NCI-H187 (cell line): Measurements from ENCODE around the gene SHISA8.

Experiments
- DNase-seq, 2 experiments: peaks; one replicate each; lab custom pipeline; 2025; lab: John Stamatoyannopoulos, UW

SHISA8 gene

DNA sequence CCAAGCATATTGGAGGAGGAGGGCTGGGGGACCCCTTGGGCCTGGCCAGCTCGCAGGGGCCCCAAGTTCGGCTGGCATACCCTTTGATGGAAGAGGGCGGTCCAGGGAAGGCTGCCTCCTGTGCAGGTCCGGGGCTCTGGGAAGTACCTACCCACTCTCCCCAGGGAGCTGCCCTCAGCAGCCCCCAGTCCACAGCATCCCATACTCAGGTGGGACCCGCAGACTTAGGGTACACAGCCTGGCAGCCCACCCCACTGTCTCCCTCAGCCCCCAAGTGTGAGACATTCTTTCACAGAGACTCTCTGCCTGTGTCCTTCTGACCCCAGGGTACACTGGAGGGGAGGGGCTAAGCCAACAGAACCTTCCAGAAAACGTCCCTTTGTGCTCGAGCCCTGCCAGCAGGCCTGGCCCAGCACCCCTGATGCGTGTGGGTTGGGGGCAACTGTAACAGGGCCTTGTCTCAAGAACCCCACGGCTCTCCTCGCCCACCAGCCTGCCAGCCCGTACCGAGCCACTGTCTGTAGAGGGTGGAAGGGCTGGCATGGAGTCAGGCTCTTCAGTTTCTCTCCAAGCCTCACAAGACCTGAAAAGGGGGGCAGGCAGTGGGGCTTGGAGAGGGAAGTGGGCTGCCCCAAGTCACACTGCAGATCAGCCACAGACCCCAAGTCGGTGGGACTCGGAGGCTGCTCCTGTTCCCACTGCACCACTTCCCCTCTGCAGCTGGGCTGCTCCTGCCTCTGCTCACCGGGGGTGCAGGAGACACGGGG lies 18.7 kb upstream of the SHISA8 start:
- no peak for DNase-seq

- DNase-seq = no peak
Observed at GRCh38 chr22:41932353-41932752, 17.5 kb upstream of the SHISA8 start.

- DNase-seq = no peak
Observed at GRCh38 chr22:41931701-41932269, 16.9 kb upstream of the SHISA8 start.

GRCh38 chr22:41929418-41929810 lies 14.5 kb upstream of the SHISA8 start:
- DNase-seq = no peak

GRCh38 chr22:41928593-41929417 lies 13.9 kb upstream of the SHISA8 start:
- DNase-seq = no peak

DNA sequence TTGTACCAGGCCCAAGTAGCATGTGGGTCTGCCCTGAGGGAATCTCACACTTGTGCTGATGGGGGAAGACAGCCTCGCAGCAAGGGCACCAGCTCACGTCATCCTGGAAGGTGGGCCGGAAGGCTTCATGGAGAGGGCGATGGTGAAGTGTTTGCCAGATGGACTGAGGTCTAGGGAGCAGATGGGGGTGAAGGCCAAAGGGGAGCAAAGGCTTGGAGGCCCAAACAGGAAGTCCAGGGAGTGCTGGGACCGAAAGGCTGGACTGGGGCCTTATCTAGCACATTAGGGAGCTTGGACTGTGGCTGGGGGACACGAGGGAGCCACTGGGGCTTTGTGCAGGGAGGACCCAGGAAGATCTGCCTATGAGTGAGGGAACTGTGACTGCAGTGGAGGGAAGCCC lies 12.9 kb upstream of the SHISA8 start:
- DNase-seq = no peak

DNA sequence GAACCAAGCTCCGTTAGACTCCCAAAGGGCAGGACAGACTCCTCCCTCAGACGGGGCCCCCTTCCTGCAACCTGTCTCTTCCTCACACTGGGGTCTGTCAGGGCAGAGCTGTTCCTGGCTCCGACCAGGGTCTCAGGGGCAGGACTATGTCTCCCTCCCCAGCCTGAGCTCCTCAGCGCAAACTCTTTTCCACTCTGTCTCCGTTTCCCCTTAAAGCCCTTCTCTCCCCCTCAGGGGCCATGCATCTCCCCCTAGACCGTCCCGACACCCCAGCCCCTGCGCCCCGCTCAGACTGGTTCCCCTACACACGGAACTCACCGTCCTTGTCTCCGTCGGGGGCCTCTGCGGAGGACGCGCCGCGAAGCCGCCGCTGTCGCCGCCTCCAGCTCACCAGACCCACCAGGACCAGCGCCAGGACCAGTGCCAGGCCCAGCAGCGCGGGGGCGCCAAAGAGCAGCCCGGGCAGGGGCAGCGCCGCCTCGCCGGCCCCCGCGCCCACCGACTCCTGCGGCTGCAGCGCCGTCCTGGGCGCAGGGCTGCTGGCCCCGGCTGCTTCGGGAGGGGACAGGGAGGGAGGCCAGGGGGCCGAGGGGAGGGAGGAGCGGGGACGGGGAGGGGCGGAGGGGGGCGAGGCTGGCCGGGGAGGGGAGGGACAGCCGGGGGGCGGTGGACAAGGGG lies 11.0 kb upstream of the SHISA8 start:
- no peak for DNase-seq

DNA sequence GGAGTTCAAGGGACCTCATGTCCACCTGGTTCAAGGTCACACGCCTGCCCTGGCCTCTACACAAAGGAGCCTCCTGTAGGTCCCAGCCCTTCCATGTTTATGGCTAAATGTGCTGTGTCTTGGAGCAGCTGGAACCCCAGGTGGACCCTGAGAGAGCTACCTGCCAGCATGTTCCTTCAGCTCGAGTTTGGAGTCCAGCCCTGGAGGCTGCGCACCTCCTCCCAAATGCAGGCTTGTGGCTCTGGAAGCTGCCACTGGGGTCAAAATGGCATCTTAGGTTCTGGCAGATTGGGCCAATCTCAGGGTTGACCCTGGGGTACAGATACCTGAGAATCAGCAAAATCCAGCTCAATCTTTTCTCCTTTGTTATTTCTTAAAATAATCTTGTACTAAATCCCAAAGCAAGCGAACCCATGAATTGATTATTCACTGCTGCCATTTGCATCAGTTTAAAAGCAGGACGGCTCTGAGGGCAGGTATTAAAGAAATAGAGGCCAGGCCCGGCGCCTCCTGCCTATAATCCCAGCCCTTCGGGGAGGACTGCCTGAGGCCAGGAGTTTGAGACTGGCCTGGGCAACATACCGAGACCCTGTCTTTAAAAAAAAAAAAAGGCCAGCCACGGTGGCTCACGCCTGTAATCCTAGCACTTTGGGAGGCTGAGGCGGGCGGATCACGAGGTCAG lies 8.9 kb upstream of the SHISA8 start:
- DNase-seq = no peak

DNA sequence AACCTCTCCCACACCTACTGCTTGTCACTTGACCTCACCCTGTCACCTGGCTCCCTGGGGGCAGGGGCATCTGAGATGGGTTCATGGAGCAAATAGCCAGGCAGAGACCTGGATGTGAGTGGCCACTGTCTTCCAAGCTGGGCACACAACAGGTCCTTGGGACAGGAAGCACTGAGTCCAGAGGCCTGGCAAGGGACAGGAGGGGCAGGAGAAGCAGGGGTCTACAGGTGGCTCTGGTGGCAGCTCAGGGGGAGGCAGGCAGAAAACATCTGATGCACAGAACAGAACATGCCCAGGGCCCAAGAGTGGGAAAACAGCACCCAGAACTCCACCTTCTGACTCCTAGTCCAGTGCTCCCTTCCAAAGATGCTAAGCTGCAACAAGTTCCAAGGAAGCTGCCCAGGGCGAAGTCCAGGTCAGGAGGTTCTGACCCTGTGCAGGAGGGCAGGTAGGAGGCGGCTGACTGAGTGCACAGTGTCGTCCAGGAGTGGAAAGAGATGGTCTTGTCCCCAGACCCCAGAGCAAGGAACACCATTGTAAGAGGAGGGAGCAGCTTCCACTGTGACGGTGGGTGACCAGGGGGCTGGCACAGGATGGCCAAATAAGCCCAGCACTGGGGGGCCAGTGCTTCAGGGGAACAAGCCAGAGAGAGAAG lies 8.2 kb upstream of the SHISA8 start:
- no peak for DNase-seq

DNA sequence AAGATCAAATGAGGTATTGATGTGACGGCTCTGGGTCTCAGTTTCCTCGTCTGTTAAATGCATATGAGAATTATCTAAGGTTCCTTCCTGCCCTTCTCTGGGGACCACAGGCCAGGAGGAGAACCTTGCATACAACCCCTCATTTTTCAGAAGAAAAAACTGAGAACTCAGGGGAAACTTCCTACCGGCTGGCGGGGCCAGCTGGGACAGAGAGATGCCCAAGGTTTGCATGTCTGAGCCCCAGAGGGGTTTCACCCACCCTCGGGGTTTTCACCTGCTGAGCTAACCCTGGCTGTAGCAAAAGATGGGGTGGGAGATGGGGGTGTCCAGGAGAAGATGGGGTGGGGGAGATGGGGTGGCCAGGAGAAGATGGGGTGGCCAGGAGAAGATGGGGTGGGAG lies 7.5 kb upstream of the SHISA8 start:
- no peak for DNase-seq

GRCh38 chr22:41920271-41920976 lies 5.5 kb upstream of the SHISA8 start:
- DNase-seq = no peak

DNA sequence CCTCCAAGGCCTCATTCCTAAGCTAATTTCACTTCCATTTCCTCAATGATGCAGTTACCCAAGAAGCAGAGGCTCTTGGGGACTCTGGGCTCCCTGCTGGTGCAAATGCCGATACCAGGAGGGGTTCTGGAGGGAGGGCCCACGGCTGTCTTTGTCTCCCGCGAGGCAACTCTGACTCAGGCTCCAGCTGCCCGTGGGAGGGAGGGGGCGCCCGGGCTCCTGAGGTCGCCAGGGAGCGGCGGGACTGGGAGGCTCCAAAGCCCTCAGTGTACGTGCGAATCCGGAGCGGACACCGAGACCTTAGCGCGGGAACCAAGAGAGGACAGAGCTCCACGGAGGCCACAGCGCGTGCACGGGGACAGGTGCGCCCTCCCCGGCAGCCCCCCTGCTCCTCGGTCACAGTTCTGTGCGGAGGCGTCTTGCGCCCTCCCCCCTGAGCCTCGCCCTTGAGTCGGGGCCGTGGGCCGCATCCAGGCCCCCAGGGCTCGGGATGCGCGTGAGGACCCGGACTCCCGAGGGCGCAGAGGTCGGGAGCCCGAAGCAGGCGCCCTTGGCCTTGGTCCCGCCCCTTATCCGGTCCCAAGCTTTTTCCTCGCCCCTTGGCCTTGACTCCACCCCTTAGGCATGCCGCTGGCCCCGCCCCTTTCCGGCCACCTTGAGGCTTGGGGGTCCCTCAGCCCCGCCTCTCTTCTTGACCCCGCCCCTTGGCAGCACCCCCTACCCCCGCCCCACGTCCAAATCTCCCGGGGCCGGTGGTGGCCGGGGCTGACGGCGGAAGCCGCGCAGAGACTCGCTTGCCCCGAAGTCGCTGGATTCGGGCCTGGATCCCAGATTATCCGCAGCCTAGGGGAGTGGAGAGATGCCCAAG lies 4.7 kb upstream of the SHISA8 start:
- DNase-seq = no peak

DNA sequence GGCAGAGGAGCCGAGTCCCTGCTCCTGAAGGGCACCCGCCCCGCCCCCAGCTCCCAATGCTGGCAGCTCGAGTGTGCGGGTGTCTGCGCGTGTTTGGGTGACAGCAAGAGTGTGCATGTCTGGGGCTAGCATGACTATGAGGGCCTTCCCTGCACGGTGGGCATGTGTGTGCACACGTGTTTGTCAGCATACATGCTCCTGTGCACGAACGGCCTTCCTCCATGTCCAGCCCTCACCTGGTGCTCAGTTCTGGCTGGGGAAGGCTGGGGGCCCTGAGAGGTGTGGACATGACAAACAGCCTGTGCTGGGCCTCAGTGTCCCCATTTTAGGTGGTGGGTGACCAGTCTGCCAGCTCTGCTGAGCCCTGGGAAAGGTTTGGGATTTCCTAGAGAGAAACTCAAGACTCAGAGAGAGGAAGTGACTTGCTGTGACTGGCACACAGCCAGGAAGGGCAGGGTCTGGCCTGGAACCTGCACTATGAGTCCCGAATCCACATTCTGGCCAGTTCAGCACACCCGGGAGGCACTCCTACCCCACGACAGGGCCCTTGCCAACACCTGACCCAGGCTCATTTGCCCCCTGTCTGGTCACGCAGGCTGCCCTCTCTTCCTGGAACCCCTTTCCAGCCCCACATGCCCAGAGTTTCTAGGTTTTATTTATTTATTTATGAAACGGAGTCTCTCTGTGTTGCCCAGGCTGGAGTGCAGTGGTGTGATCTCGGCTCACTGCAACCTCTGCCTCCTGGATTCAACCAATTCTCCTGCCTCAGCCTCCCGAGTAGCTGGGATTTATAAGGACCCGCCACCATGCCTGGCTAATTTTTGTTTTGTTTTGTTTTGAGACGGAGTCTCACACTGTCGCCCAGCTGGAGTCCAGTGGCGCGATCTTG lies 3.3 kb upstream of the SHISA8 start:
- DNase-seq = no peak

GRCh38 chr22:41917375-41917902 lies 2.6 kb upstream of the SHISA8 start:
- DNase-seq = no peak

GRCh38 chr22:41916745-41917358 lies 2.0 kb upstream of the SHISA8 start:
- DNase-seq = no peak

GRCh38 chr22:41915786-41916493 lies 1.1 kb upstream of the SHISA8 start:
- DNase-seq = no peak

DNA sequence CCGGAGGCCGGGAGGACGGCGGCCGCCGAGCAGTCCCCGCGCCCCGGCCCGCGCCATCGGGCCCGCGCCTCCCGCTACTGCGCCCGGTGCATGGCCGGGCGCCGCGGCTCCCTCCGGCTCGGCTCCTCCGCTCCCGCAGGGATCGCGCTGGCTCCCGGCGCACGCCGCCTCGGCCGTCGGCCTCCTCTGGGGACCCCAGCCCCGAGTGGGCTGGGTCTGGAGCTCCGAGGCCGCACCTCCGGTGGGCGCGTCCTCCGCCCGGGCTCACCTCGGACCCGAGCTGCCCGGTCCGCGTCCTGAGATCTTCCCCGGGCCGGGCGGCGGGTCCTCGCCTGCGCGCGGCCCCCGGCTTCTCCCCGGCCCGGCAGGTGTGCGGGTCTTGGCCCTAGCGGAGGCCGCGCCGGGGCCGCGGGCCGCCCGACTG lies 251 bp downstream of the SHISA8 start:
- DNase-seq = no peak
